Measurements from ENCODE around the gene BPIFB6. TPM values are rescaled to one million over a fixed set of nuclear protein-coding genes. Genes with fewer than 3 reads are reported as not detected.

Gene BPIFB6
- total and polyA plus RNA-seq, 2 donors from 2014 or later, result not detected

DNA sequence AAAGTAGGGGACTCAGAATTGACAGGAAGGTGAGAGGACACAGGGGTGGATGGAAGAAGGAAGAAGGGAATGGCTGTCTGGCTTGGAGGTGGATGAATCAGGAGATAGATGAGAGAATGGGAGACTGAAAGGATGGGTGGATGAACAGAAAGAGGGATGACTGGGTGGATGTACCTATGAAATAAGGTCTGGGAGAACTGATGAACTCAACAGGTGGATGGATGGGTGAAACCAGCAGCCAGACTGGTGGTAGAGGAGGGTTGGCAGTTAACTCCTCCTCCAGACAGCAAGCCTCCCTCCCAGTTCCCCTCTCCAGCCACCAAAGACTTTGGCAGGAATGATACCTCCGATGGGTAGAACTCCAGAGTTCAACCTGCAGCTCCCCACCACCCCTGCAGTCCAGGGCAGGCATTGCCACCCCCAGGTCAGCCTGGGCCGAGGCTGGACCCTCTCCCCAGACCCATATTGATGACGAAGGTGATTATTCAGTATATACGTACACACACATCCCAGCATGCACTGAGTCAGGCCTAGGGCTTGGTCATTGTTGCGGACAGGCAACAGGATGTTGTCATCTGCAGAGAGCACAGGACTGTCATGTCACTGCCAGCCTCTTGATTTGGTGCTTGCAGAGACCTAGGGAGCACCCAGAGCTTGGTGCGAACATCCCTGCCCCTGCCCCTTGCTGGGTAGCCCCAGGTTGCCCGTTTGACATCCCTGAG, 29.2 kb upstream of the BPIFB6 start:
- Histone ChIP-seq H3K9me3 (ENCODE audit: control insufficient read depth in 2 of 3, insufficient read depth in 1 of 3, low read length in 3 of 3) (peaks cover 0 to 4% (median 0%) of the 10 kb centered on the region in 3 donors), H3K4me3 (ENCODE audit: low read length in 3 of 3) (no peak overlapping the region), H3K4me1 (ENCODE audit: control insufficient read depth in 2 of 3, insufficient read depth in 2 of 3, low read depth in 1 of 3, low read length in 3 of 3) (no peaks in the 10 kb centered on the region), H3K27me3 (ENCODE audit: control insufficient read depth, insufficient read depth, low read length) (no peaks in the 10 kb centered on the region), H3K36me3 (ENCODE audit: control insufficient read depth in 2 of 3, insufficient read depth in 3 of 3, low read length in 3 of 3) (no peaks in the 10 kb centered on the region), H3K9ac (ENCODE audit: low read length in 3 of 3) (no peak overlapping the region), H3K27ac (ENCODE audit: low read depth in 2 of 2, low read length in 2 of 2) (no peak overlapping the region)
- intact Hi-C loops (cut with DNase I), result no loop called here
- TF ChIP-seq CTCF (IDR thresholded peaks at IDR 0.05; ENCODE audit: borderline replicate concordance, extremely low read depth, insufficient read depth), result no peak
- FAIRE-seq (no peak), DNase-seq (peak in 1 of 5 donors; percentile 35)

DNA sequence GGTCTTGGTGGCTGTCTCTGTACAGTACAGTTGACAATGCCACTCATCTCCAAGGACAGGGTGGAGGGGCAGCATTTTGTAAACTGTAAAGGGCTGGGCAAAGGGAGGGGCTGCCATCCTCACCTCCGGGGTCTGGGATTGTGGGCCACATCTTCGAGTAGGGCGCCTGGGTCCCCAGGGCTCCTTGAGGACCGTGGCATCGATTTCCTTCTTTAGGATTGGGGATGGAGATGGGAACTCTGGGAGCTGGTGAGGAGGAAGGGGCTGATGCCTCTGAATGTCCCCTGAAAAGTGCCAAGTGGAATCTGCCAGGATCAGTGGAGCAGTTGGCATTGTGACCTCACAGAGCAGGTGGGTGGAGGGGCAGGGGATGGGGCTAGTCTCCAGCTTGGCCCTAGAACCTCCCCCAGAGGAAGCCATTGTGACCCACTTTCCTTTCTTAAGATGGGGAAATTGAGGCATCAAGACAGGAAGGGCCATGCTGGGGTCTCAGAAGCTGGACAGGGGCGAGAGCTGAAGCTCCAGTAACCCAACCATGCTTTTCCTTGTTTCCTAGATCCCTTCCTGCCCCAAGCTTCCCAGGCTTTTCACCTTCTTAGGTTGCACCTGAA, 27.2 kb upstream of the BPIFB6 start, which contains the start of gene SUN5:
TSS of gene SUN5 (minus strand) at position 293 of the 611 bp plus-strand sequence. CDS start at position 200, 93 bp downstream.
- FAIRE-seq (no peak), DNase-seq (no peak)
- Histone ChIP-seq H3K27ac (ENCODE audit: low read depth in 2 of 2, low read length in 2 of 2) (no peak within 1 kb of the TSS), H3K9me3 (ENCODE audit: control insufficient read depth in 2 of 3, insufficient read depth in 1 of 3, low read length in 3 of 3) (peaks cover 0 to 4% (median 0%) of the 10 kb centered on the region in 3 donors), H3K4me3 (ENCODE audit: low read length in 3 of 3) (no peak within 1 kb of the TSS), H3K36me3 (ENCODE audit: control insufficient read depth in 2 of 3, insufficient read depth in 3 of 3, low read length in 3 of 3) (no peaks in the 10 kb centered on the region), H3K4me1 (ENCODE audit: control insufficient read depth in 2 of 3, insufficient read depth in 2 of 3, low read depth in 1 of 3, low read length in 3 of 3) (no peaks in the 10 kb centered on the region), H3K9ac (ENCODE audit: low read length in 3 of 3) (no peak within 1 kb of the TSS), H3K27me3 (ENCODE audit: control insufficient read depth, insufficient read depth, low read length) (no peaks in the 10 kb centered on the region)
- TF ChIP-seq CTCF (IDR thresholded peaks at IDR 0.05; ENCODE audit: borderline replicate concordance, extremely low read depth, insufficient read depth), result no peak
- intact Hi-C loops (cut with DNase I), result no loop called here

DNA sequence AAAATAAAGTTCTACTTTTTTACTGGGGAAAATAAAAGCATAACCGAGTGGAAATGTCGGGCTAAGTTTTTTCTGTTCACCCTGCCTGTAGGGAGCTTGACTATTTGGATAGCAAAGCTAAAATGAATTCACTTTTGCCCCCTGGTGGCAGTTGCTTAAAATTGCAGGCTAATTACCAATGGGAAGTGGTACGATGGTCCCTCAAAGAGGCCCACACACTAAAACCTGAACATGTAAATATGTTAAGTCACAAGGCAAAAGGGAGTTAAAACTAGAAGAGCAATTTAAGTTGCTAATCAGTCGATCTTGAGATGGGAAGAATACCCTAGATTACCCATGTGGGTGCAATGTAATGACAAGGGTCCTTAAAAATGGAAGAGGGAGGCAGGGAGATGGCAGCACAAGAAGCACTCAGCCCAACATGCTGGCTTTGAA, 26.3 kb upstream of the BPIFB6 start:
- Histone ChIP-seq H3K9me3 (ENCODE audit: control insufficient read depth in 2 of 3, insufficient read depth in 1 of 3, low read length in 3 of 3) (peaks cover 0 to 4% (median 0%) of the 10 kb centered on the region in 3 donors), H3K4me1 (ENCODE audit: control insufficient read depth in 2 of 3, insufficient read depth in 2 of 3, low read depth in 1 of 3, low read length in 3 of 3) (peaks cover 0 to 3% (median 0%) of the 10 kb centered on the region in 3 donors), H3K9ac (ENCODE audit: low read length in 3 of 3) (no peak overlapping the region), H3K27me3 (ENCODE audit: control insufficient read depth, insufficient read depth, low read length) (no peaks in the 10 kb centered on the region), H3K4me3 (ENCODE audit: low read length in 3 of 3) (no peak overlapping the region), H3K36me3 (ENCODE audit: control insufficient read depth in 2 of 3, insufficient read depth in 3 of 3, low read length in 3 of 3) (no peaks in the 10 kb centered on the region), H3K27ac (ENCODE audit: low read depth in 2 of 2, low read length in 2 of 2) (no peak overlapping the region)
- FAIRE-seq (no peak), DNase-seq (no peak)
- intact Hi-C loops (cut with DNase I), result no loop called here
- no peak for TF ChIP-seq CTCF (IDR thresholded peaks at IDR 0.05; ENCODE audit: borderline replicate concordance, extremely low read depth, insufficient read depth)
